GM21515 (cell line): ENCODE data around the gene SETBP1.

Experiments used
- ATAC-seq: cut with Tn5 transposase; IDR thresholded peaks from one replicate; pipeline ENCODE4 v1.9.1; 2021; ENCODE audit not compliant: unreplicated experiment

The SETBP1 gene

DNA sequence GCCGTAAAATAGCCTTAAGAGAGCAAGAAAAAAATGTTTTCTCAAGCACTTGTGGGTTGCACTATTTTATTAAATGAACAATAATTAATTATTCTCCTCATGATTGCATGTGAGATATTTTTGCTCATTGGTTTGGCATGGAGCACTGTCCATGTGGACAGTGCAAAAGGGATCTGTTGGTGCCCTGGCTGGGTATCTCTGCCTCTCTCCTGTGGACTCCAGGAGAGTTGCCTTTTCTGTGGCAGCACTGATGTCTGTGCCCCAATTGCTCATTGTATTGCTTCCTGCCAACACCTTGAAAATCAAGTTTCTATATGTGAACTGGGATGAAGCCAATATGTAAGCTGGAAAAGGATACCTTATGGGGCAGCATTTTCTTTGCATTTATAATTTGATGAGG is 131.7 kb downstream of the SETBP1 start:
- no peak for ATAC-seq

DNA sequence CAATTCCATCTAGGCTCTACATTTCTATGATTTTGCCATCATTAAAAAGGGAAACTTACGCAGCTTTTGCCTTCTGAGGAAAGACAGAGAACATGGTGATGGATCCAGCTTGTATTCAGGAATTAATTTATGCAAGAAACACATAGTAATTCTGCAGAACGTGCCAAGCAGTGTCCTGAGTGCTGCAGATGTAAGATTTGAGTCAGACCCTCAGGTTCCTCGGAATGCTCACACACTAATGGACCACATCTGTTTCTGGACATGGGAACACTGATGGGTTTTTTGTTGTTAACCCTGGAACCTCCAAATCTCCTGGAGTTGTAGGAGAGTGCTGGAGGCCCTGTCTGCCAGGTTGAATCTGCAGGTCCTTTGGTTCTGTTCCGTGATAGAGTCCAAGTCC is 132.9 kb downstream of the SETBP1 start:
- ATAC-seq: no peak

GRCh38 chr18:44815108-44815507 is 134.4 kb downstream of the SETBP1 start:
- ATAC-seq: no peak

DNA sequence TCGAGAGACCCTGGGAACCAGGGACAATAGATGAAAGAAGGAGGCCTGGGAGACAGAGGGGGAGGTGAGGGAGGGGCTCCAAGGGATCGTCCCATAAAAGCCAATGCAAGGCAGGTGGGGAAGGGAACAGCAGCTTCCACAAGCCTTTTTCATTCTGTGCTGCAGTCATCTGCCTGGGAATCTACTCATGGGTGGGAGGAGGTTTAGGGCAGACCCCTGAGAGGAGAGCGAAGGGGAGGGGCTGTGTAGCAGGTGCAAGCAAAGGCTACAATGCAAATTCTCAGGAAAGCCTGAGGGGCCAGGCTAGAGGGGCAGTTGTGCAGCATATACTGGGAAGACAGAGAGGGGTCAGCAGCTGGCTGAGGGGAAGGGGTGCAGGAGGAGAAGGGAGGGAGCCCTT is 135.4 kb downstream of the SETBP1 start:
- ATAC-seq: no peak

GRCh38 chr18:44816477-44816876 is 135.8 kb downstream of the SETBP1 start:
- ATAC-seq: no peak

DNA sequence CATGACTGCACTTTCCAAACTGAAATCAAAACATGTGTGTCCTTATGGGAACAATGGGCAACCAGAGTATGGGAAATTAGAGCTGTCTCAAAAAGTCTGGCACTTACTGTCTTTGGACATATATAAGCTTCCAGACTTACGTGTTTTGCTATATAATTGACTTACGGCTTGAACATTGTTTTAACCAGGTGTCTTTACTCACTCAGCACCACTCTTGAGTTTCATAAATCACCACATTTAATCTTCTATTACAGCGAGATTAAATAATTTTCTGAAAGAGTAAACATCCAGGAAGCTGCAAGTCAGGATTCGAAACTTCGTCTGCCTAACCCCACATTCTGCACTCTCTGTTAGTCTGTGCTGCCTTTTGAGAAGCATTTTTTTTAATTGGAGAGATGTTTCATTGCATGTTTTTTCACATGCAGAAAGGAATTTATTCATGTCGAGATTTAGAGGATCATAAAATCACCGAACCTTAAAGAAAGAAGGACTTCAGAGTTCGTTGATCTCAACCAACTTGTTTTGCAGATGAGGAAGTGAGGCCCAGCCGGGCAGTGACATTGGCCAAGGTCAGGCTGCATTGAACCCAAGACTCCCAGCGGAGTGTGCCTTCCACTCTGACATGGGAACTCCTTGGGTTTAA is 137.3 kb downstream of the SETBP1 start:
- no peak for ATAC-seq

DNA sequence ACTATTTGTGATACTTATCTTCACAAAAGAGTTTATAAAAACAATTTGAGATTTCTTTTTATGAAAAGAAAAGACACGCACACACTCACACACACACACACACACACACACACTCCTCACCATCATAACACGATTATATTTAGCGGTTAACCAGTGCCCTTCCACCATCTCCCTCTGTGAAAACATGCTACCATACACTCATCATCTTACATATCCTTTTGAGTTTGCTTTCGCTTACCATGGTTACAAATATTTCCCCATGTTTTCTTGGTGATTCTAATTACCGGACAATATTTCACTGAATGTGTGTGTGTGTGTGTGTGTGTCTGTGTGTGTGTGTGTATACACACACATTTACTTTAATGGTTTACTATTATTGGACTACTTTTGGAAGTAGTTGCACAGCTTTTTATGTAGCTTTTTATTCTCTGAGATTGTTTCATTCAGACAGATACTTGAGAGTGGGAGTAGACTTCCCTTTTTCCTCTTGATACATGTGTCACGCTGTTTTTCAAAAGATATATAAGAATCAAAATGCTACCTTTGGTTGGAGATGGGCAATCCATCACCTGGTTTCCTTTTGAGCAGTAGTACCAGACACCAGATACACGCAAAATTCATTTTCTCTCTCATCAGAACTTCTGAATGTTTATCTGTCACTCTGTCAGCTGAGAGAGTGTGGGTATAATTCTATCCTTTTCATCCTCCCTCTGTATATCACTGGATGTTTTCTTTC is 138.1 kb downstream of the SETBP1 start:
- no peak for ATAC-seq

DNA sequence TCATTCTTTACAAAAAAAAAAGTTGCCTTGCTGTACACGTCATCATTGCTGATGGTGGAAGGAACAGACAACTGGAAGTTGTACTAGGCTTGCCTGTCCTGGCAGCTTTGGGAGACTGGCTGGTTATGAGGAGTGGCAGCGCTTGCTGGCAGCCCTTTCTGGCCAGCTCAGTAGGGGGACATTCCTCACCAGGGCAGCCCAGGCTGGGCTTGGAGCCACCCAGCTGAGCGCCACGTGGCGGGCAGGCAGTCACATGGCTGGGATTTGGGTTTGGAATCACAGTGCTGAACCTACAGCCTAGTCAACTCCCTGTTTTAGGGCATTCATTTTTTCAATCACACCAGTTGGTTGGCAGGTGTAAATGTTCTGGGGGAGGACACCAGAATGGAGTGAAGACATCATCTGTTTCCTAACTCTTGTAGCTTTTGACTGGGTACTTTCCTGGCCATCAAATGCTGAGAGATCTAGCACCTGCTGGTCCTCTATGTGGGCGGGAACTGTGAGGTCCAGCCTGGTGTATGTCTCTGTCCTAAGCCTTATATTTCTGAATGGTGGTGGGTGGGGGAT is 139.3 kb downstream of the SETBP1 start:
- no peak for ATAC-seq

DNA sequence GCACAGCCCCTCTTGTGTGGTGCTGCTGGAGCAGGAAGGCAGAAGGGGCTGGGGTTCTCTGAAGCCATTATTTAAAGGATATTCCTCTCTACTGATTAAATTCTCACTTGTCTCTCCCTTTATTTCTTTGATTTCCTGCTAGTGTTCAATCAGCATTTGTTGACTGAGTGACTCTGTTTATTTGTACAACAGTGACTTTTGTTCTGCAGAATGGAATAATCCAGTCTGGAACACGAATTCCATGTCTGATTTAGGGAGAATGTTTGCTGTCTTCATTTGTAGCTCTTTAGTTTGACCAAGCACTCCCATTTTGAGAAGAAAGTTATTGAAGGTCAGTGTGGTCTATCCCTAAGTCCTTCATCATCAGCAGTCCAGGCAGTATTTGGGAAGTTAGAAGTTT is 141.2 kb downstream of the SETBP1 start:
- ATAC-seq: no peak

DNA sequence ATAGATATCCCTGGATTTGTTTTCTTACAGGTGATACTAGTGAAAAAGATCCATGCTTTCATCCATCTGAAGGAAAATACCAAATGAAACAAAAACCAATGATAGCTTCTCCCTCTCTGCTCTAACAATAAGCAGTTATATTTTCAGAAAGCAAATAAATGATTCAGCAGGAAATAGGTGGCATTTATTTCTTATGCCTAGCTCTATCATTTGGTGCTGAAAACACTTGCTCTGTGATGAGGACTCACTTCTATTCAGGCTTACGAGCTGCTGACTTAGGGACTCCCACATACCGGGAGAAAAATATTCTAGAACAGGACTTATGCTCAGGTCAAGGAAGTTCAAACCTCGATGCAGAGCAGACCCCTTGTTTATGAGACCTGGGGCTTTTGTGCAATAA is 142.6 kb downstream of the SETBP1 start:
- ATAC-seq: no peak

DNA sequence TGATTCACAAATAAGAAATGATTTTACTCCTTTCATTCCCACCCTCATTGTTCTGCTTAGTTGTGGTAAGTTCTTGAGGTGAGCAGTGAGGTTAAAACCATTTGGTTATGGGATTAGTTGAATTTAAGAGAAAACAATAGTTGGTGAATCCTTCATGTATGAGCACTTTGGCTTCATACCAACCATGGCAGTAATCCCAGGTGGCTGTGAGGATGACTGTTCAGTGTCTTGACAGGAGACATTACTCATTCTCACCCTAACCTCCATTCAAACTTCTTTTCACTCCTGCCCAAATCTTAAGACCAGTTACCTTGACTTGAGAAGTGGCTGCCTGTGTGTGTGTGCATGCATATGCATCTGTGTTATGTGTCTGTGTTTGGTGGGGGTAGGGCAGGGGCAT is 143.1 kb downstream of the SETBP1 start:
- ATAC-seq: no peak

GRCh38 chr18:44824884-44825283 is 144.2 kb downstream of the SETBP1 start:
- ATAC-seq: no peak

DNA sequence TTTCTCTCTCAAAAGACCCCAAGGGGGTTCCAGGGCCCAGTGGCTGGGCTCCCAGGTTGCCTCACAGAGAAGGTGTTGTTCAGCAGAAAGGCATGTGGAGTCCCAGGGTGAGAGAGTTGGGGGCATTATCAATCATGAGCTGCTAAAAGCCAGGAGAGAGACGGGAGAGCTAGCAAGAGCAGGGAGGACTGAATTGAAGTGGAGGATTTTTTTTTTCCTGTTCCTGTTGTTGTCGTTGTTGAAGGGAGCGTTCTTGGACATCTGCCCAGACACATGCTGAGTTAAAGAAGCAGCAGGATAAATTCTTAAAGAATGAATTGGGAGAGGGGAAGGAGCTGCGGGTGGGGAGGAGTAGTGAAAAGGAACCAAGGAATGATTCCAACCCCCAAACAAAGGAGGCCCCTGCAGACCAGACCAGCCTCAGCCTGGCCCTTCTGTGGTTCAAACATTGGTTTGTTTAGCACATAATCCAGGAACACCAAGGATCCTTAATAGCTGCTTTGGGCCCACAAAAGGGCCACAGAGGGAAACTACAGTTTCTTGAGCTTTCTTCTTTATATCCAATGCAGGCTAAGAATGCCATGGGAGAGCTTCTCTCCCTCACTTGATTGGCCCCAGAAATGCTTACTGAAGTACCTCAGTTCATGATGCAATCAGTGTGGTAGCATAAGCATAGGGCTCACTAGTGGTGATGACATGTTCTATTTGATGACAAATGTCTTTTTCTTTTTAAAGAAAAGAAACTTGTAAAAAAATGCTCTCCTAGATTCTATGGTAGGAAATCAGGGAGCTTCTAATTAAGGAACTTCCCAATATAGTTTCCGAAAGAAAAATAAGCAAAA is 146.0 kb downstream of the SETBP1 start:
- no peak for ATAC-seq

- ATAC-seq: no peak
Observed at GRCh38 chr18:44828080-44828479, 147.4 kb downstream of the SETBP1 start.

DNA sequence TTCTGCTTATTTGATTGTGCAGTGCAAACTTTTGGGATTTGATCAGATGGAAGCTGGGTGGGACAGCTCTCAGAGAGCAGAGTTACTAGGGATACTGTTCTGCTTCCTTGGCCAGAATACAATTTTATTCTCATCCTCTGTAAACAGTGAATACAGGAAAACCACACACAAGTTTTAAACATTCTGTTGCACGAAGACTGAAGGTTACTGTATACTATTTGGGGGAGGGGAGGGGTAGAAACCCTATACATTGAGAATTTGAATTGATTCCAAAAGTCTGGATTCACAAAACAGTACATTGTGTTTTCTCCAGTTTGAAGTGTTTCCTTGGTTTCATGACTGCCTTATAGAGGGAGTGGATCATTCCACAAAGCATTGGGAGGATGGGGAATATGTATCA is 149.9 kb downstream of the SETBP1 start:
- no peak for ATAC-seq

DNA sequence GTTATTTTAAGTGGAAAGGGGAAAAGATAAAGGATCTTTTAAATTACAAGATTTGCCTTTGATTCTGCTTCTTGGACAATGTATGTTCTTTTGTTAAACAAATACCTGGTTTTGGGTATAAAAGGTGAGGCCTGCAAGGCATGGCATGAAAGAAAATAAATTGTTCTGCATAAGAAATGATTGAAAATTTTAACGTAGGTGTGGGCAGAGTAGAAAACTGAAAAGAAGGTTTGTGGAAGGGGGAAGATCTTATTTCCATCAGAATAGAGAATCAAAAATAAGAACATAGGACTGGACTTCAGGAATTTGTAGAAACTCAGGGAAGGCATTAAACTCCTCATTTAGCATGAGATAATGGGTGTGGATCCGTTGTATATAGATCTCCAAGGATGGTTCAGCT is 153.1 kb downstream of the SETBP1 start:
- ATAC-seq: no peak

DNA sequence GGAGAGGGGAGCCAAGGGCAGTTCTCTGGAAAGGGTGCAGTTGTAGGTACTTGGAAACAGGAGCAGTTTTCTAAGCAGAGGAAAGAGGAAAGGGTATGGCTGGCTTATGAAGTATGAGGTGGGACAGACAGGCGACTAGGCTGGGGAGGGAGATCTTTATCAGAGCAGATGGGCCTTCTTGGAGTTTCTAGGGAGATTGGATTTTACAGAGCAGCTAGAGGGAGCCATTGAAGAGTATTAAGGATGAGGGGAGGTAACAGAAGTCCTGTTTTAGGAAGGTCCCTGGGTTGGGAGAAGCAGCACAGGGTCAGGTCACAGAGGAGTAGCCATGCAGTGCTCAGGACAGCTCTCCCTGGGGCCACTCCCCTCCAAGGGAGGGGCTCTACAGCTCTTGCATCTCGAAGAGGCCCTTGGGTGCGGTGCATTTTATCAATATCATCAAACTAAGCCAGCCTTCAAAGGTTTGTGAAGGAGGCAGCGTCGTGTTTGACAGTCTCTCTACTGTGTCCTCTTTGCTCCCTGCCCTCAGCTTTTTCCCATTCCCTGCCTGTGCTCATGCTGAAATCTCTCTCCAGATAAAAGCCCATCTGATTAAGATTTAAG is 154.3 kb downstream of the SETBP1 start:
- ATAC-seq: no peak

DNA sequence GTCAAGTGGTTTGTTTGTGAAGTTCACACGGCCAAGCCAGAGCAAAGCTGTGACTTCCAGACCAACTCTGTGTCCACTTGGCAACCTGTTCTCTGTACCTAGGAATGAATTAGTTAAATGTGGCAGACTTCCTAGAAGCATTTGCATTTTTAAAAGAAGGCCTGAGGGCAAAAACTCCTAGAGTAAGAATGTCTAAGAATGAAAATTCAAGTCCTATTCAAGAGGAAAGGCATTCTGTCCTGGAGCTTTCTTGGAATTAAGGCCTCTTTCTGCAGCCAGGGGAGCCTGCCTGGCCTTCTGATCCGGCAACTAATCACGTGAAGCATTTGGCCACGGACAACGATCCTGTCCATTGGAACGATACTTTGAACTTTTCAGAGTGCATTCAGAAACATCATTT is 155.0 kb downstream of the SETBP1 start:
- no peak for ATAC-seq

DNA sequence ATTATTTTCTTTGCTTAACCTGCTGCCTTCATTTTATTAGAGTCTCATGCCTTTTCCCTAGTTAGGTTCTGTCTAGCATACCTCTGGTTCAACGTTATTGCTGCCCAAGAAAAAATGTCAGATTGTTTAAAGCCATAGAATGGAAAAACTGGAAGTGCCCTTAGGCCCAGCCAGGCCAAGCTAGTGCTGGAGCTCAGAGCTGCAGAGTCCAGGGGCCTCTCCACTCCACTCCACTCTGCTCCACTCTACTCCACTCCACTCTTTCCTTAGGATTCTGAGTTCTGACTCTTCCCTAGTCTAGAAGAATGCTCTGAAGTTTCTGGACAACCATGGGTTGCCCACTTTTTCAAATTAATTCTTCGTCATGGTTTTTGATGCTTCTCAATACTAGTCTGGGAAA is 155.6 kb downstream of the SETBP1 start:
- ATAC-seq: no peak

GRCh38 chr18:44837482-44838180 is 156.9 kb downstream of the SETBP1 start:
- ATAC-seq: no peak
